Endodermal cell (in vitro differentiated cells): ENCODE data around the gene IGSF3. TPM values are rescaled to one million over a fixed set of nuclear protein-coding genes. Genes with fewer than 3 reads are reported as not detected.
A peak's percentile ranks its signal among the peaks of the same experiment; 100 is the strongest.

Experiments
- DNase-seq: peaks from one replicate; pipeline ENCODE4 v3.0.0-alpha.2; 2017
- H3K27ac ChIP-seq: 2 replicates; pipeline ENCODE4 v1.5.1; 2013; ENCODE audit warnings: mild to moderate bottlenecking, low read depth, low read length, moderate library complexity
- H3K27me3 ChIP-seq: 2 replicates; pipeline ENCODE4 v1.6.1; 2013; ENCODE audit warnings: mild to moderate bottlenecking, low read length, moderate library complexity; ENCODE audit not compliant: insufficient read depth, control insufficient read depth, poor library complexity, severe bottlenecking
- H3K36me3 ChIP-seq: 2 replicates; pipeline ENCODE4 v1.7.0; 2013; ENCODE audit warnings: mild to moderate bottlenecking, low read length, moderate library complexity; ENCODE audit not compliant: control insufficient read depth, insufficient read depth
- H3K4me1 ChIP-seq: one replicate; pipeline ENCODE4 v1.7.0; 2013; ENCODE audit warnings: low read length; ENCODE audit not compliant: control insufficient read depth, insufficient read depth
- H3K4me3 ChIP-seq: 2 replicates; pipeline ENCODE4 v1.5.1; 2013; ENCODE audit warnings: mild to moderate bottlenecking, low read length, moderate library complexity
- H3K9ac ChIP-seq: 2 replicates; pipeline ENCODE4 v1.6.1; 2013; ENCODE audit warnings: mild to moderate bottlenecking, low read length, moderate library complexity; ENCODE audit not compliant: poor library complexity, severe bottlenecking; ENCODE audit errors: extremely low read depth
- H3K9me3 ChIP-seq: 2 replicates; pipeline ENCODE4 v1.6.1; 2013; ENCODE audit warnings: mild to moderate bottlenecking, low read length, moderate library complexity; ENCODE audit not compliant: control insufficient read depth
- H3K27ac Mint-ChIP-seq: 2 replicates; pipeline ENCODE4 v1.8.0; 2020; ENCODE audit warnings: mixed read lengths
- H3K27me3 Mint-ChIP-seq: 2 replicates; pipeline ENCODE4 v1.8.0; 2021; ENCODE audit warnings: mild to moderate bottlenecking, mixed read lengths; ENCODE audit not compliant: insufficient read depth
- H3K36me3 Mint-ChIP-seq: 2 replicates; pipeline ENCODE4 v1.8.0; 2020; ENCODE audit warnings: low read depth, mixed read lengths
- H3K4me1 Mint-ChIP-seq: 2 replicates; pipeline ENCODE4 v1.8.0; 2020; ENCODE audit warnings: mixed read lengths
- H3K4me3 Mint-ChIP-seq: 2 replicates; pipeline ENCODE4 v1.8.0; 2020; ENCODE audit warnings: mild to moderate bottlenecking, moderate library complexity, mixed read lengths
- H3K9me3 Mint-ChIP-seq: 2 replicates; pipeline ENCODE4 v1.8.0; 2020; ENCODE audit warnings: mild to moderate bottlenecking, mixed read lengths
- CTCF ChIP-seq: fragments of 200-600 bp; sonication (generic); conservative IDR thresholded peaks from 2 replicates; pipeline ENCODE4 v1.5.0; 2021; ENCODE audit warnings: antibody characterized with exemption, mild to moderate bottlenecking
- WGBS, 2 experiments: methylation state at CpG; one replicate each; pipeline versions ENCODE4 v1.1.5 to v1.1.7; 2013; ENCODE audit warnings: missing lambda C conversion rate in 2 of 2, mixed read lengths in 1 of 2; ENCODE audit not compliant: insufficient coverage in 1 of 2, insufficient read length in 1 of 2; 5-methylcytosine and 5-hydroxymethylcytosine counted together
- total RNA-seq, 2 donors: library from RNA; stranded (reverse); fragmentation: NEBNext Ultra II Directional in 1 of 2; extraction: Animal tissue kit (Norgen Biotek cat#: 25700) in 1 of 2; gene quantifications; 2 replicates in 1 of 2; 3 replicates in 1 of 2; pipeline ENCODE4 v1.2.1, GENCODE V29; 2021

IGSF3 gene
- total RNA-seq, 2 donors from 2014 or later = 35.0 to 36.7 TPM

DNA sequence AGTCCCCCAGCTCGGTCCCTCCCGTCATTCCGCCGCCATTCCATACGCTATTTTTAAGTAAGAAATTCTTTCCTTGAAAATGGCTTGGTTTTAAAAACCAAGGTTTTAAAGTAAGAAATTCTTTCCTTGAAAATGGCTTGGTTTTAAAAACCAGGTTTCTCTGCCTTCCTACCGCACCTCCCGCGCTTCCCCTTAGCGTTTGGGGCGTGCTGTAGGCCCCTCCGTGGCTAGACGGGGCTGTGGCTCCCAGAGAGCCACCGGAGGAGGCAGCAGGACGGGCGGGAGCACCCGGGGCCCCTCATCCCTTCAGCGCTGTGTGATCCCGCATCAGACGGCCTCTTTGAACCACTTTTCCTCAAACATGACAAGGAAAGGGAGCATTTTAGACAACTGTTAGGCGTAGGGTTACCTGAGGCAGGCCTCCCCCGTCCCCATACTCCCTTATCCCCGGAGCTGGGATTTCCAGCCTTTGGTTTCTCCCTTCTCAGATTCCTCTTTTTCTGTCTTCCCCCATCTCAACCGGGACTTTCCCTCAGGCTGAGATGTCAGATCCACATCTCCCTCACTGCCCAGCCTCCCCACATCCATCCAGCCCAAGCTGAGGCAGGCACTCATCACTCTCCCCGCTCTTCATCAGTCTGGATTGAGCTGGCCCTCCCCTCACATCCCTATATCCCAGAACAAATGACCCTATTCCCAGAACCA is 96.2 kb downstream of the IGSF3 start:
- peaks cover 7% of the 10 kb centered on the region for H3K4me1 ChIP-seq
- Mint-ChIP-seq H3K27ac (peak overlapping the region; percentile 32), H3K9me3 (no peaks in the 10 kb centered on the region), H3K27me3 (peaks cover 19% of the 10 kb centered on the region), H3K36me3 (no peaks in the 10 kb centered on the region), H3K4me1 (peaks cover 17% of the 10 kb centered on the region), H3K4me3 (peak overlapping the region; percentile 67)
- TF ChIP-seq CTCF = no peak
- H3K4me3 ChIP-seq = peak overlapping the region; percentile 89
- peak overlapping the region; percentile 17 for H3K9ac ChIP-seq
- no peak overlapping the region for H3K27ac ChIP-seq
- no peaks in the 10 kb centered on the region for H3K36me3 ChIP-seq
- 18 to 24% methylated on average over 12 to 24 of the region's 24 CpGs for WGBS, 2 experiments
- no peaks in the 10 kb centered on the region for H3K9me3 ChIP-seq
- DNase-seq = peak; percentile 66
- H3K27me3 ChIP-seq = peaks cover 13% of the 10 kb centered on the region

GRCh38 chr1:116570358-116571214 is 96.9 kb downstream of the IGSF3 start, which contains the start of gene CD58:
TSS of gene CD58 (minus strand) at chr1:116571026. CDS start at chr1:116570972, 54 bp downstream.
- Histone ChIP-seq H3K4me1 (peaks cover 7% of the 10 kb centered on the region), H3K27me3 (peaks cover 13% of the 10 kb centered on the region), H3K27ac (peak within 1 kb of the TSS; percentile 75), H3K4me3 (peak within 1 kb of the TSS; percentile 89), H3K36me3 (no peaks in the 10 kb centered on the region), H3K9me3 (no peaks in the 10 kb centered on the region), H3K9ac (peak within 1 kb of the TSS; percentile 83)
- peaks cover 15% of the 10 kb centered on the region for H3K4me1 Mint-ChIP-seq
- H3K9me3 Mint-ChIP-seq = no peaks in the 10 kb centered on the region
- H3K36me3 Mint-ChIP-seq = no peaks in the 10 kb centered on the region
- peaks cover 19% of the 10 kb centered on the region for H3K27me3 Mint-ChIP-seq
- H3K27ac Mint-ChIP-seq = peak within 1 kb of the TSS; percentile 78
- peak; percentile 82 for TF ChIP-seq CTCF
- peak; percentile 95 for DNase-seq
- 0% methylated on average over 24 to 90 of the region's 90 CpGs for WGBS, 2 experiments
- peak within 1 kb of the TSS; percentile 67 for H3K4me3 Mint-ChIP-seq

DNA sequence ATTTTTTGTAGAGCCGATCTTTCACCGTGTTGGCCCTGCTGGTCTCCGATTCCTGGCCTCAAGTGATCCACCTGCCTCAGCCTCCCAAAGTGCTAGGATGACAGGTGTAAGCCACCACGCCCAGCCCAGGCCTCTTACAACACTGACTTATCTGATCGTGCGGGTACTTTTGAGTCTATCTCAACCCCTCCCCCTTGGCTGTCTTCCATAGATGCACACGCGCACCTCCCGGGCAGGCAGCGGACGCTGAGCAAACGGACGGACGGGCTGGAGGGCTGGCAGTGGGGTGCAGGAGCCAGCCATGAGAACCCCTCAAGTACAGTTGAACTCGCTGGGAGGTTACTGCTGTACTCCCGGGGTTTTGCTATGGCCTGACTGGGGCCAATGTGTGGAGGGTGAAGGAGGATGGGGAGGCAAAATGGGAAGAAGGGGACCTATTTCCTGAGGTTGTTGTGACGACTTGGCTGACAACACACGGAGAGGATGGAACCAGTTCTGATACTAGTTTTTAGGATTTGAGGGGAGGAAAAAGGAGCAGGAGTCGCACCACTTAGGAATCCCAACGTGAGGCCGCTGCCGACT is 97.7 kb downstream of the IGSF3 start:
- Mint-ChIP-seq H3K4me3 (peak overlapping the region; percentile 67), H3K9me3 (no peaks in the 10 kb centered on the region), H3K4me1 (peaks cover 15% of the 10 kb centered on the region), H3K36me3 (no peaks in the 10 kb centered on the region), H3K27me3 (peaks cover 19% of the 10 kb centered on the region), H3K27ac (peak overlapping the region; percentile 78)
- no peak overlapping the region for H3K27ac ChIP-seq
- H3K27me3 ChIP-seq = peaks cover 13% of the 10 kb centered on the region
- DNase-seq = no peak
- no peak for TF ChIP-seq CTCF
- H3K4me3 ChIP-seq = peak overlapping the region; percentile 89
- no peaks in the 10 kb centered on the region for H3K9me3 ChIP-seq
- no peaks in the 10 kb centered on the region for H3K36me3 ChIP-seq
- no peak overlapping the region for H3K9ac ChIP-seq
- no peaks in the 10 kb centered on the region for H3K4me1 ChIP-seq
- WGBS, 2 experiments = 58 to 67% methylated on average over 13 to 22 of the region's 22 CpGs
